Caco-2 (cell line): ENCODE results near the gene CHMP3. TPM values are rescaled to one million over a fixed set of nuclear protein-coding genes. Genes with fewer than 3 reads are reported as not detected.
"Not testable (repeated sequence)": the region's sequence is repeated elsewhere in the genome, so short reads cannot be mapped to it uniquely, and the experiment has no call there.

Source experiments
- BruUV-seq: library from RNA; stranded (reverse); fragments of 400-500 nt; replicated peaks from 2 replicates; lab custom pipeline; 2021; lab: Mats Ljungman, UMichigan
- CTCF ChIA-PET: fragments of 300-600 bp; sonication (Branson Sonifier 250); formaldehyde crosslinking; loops from one replicate; lab custom pipeline; 2022; ENCODE audit warnings: antibody characterized with exemption; lab: Charles Lee
- POLR2A ChIA-PET: fragments of 300-600 bp; sonication (Branson Sonifier 250); formaldehyde crosslinking; loops from one replicate; lab custom pipeline; 2022; ENCODE audit warnings: antibody characterized with exemption; lab: Charles Lee
- DNase-seq, 2 experiments: peaks; one replicate each; pipeline versions ENCODE4 v3.0.0 to v3.0.0-alpha.2; 2020 to 2022
- H3K27me3 ChIP-seq: replicated peaks from 2 replicates; pipeline ENCODE4 v1.6.0; 2011; ENCODE audit warnings: low read length; ENCODE audit not compliant: control insufficient read depth, insufficient read depth
- H3K36me3 ChIP-seq: 2 replicates; pipeline ENCODE4 v1.5.1; 2011; ENCODE audit warnings: low read length; ENCODE audit not compliant: control insufficient read depth, insufficient read depth
- H3K4me1 ChIP-seq: fragments of 250-450 bp; sonication (Bioruptor Pico); 2 replicates; pipeline ENCODE4 v1.5.1; 2020; ENCODE audit warnings: mild to moderate bottlenecking
- H3K4me3 ChIP-seq: 2 replicates; pipeline ENCODE4 v1.5.1; 2011; ENCODE audit warnings: low read depth, mild to moderate bottlenecking, control low read depth, low read length
- H3K9me3 ChIP-seq: fragments of 250-450 bp; sonication (Bioruptor Pico); 2 replicates; pipeline ENCODE4 v1.5.1; 2020; ENCODE audit warnings: mild to moderate bottlenecking, moderate library complexity
- H3K27ac Mint-ChIP-seq: one replicate; pipeline ENCODE4 v1.8.0; 2022; ENCODE audit warnings: mixed read lengths; ENCODE audit not compliant: unreplicated experiment
- H3K27me3 Mint-ChIP-seq: one replicate; pipeline ENCODE4 v1.8.0; 2022; ENCODE audit warnings: mixed read lengths; ENCODE audit not compliant: insufficient read depth, unreplicated experiment
- H3K36me3 Mint-ChIP-seq: one replicate; pipeline ENCODE4 v1.8.0; 2022; ENCODE audit warnings: mild to moderate bottlenecking, mixed read lengths; ENCODE audit not compliant: insufficient read depth, unreplicated experiment
- H3K4me1 Mint-ChIP-seq: one replicate; pipeline ENCODE4 v1.8.0; 2022; ENCODE audit warnings: low read depth, mixed read lengths; ENCODE audit not compliant: unreplicated experiment
- H3K4me3 Mint-ChIP-seq: one replicate; pipeline ENCODE4 v1.8.0; 2022; ENCODE audit warnings: mild to moderate bottlenecking, moderate library complexity, mixed read lengths; ENCODE audit not compliant: unreplicated experiment
- H3K9me3 Mint-ChIP-seq: one replicate; pipeline ENCODE4 v1.8.0; 2022; ENCODE audit warnings: mixed read lengths; ENCODE audit not compliant: unreplicated experiment
- CTCF ChIP-seq, 2 experiments: fragments of 200-600 bp in 1 of 2; IDR thresholded peaks; 1 replicate in 1 of 2; 2 replicates in 1 of 2; pipeline versions ENCODE4 v1.5.1 to v1.8.0; 2011 to 2022; ENCODE audit warnings: antibody characterized with exemption in 1 of 2, control low read depth in 1 of 2, inconsistent platforms in 1 of 2, low read depth in 1 of 2, low read length in 1 of 2, mild to moderate bottlenecking in 1 of 2, moderate library complexity in 1 of 2; ENCODE audit not compliant: insufficient read depth in 1 of 2, severe bottlenecking in 1 of 2, unreplicated experiment in 1 of 2
- intact Hi-C: fragments of 100-400 bp; cut with micrococcal nuclease; formaldehyde crosslinking; loops from one replicate; pipeline ENCODE4 v1.10.0; 2022; ENCODE audit not compliant: unreplicated experiment
- total RNA-seq: library from RNA; stranded (reverse); gene quantifications from 2 replicates; pipeline ENCODE4 v1.2.3, GENCODE V29; 2022

CHMP3 gene
- total RNA-seq, 1 experiment from 2014 or later: 93.5 TPM

GRCh38 chr2:86548165-86548912 lies 14.9 kb downstream of the CHMP3 start:
- BruUV-seq: not testable (repeated sequence)

GRCh38 chr2:86545296-86545924 lies 17.8 kb downstream of the CHMP3 start:
- H3K27me3 ChIP-seq, H3K4me3 Mint-ChIP-seq, H3K4me3 ChIP-seq, DNase-seq, BruUV-seq, H3K36me3 ChIP-seq, H3K27me3 Mint-ChIP-seq, intact Hi-C loops, H3K27ac Mint-ChIP-seq, POLR2A ChIA-PET: not testable (repeated sequence)
- Mint-ChIP-seq H3K4me1 (peaks cover 11% of the 10 kb centered on the region), H3K36me3 (peaks cover 48% of the 10 kb centered on the region), H3K9me3 (peaks cover 19% of the 10 kb centered on the region)
- Histone ChIP-seq H3K9me3 (peaks cover 30% of the 10 kb centered on the region), H3K4me1 (peaks cover 23% of the 10 kb centered on the region)
- CTCF ChIA-PET: interaction anchor here (0.6 kb wide), 1 partner anchor 18 kb away, joined by 4 read pairs; no protein-coding TSS in a partner anchor

More at GRCh38 chr2:86548165-86548912, 14.9 kb downstream of the CHMP3 start:
- H3K4me3 ChIP-seq, DNase-seq, CTCF ChIA-PET, POLR2A ChIA-PET, H3K27me3 ChIP-seq, H3K36me3 ChIP-seq, H3K27me3 Mint-ChIP-seq, H3K4me1 Mint-ChIP-seq, intact Hi-C loops, H3K4me1 ChIP-seq, H3K27ac Mint-ChIP-seq, H3K4me3 Mint-ChIP-seq: not testable (repeated sequence)
- peaks cover 63% of the 10 kb centered on the region for H3K36me3 Mint-ChIP-seq
- H3K9me3 Mint-ChIP-seq: peaks cover 19% of the 10 kb centered on the region
- H3K9me3 ChIP-seq: peaks cover 26% of the 10 kb centered on the region

- peaks cover 23% of the 10 kb centered on the region for H3K4me1 ChIP-seq
- H3K36me3 ChIP-seq, H3K4me3 Mint-ChIP-seq, intact Hi-C loops, DNase-seq, H3K27me3 ChIP-seq, H3K27ac Mint-ChIP-seq, H3K4me3 ChIP-seq, BruUV-seq, H3K27me3 Mint-ChIP-seq, CTCF ChIA-PET, POLR2A ChIA-PET: not testable (repeated sequence)
- Mint-ChIP-seq H3K9me3 (peaks cover 19% of the 10 kb centered on the region), H3K4me1 (peaks cover 11% of the 10 kb centered on the region), H3K36me3 (peaks cover 42% of the 10 kb centered on the region)
- H3K9me3 ChIP-seq: peaks cover 27% of the 10 kb centered on the region
These were observed 18.8 kb downstream of the CHMP3 start for GRCh38 chr2:86544278-86545099.

- Mint-ChIP-seq H3K9me3 (peaks cover 19% of the 10 kb centered on the region), H3K27ac (no peak overlapping the region), H3K27me3 (no peaks in the 10 kb centered on the region), H3K4me1 (peaks cover 11% of the 10 kb centered on the region), H3K4me3 (no peak overlapping the region), H3K36me3 (peaks cover 41% of the 10 kb centered on the region)
- DNase-seq: no peak
- no peak for TF ChIP-seq CTCF (IDR thresholded peaks at IDR 0.05; ENCODE audit: insufficient read depth in 1 of 2, low read depth in 1 of 2, low read length in 1 of 2, severe bottlenecking in 1 of 2, unreplicated experiment in 1 of 2)
- Histone ChIP-seq H3K36me3 (no peaks in the 10 kb centered on the region; the same call in 1 of the 2 replicates), H3K4me3 (no peak overlapping the region), H3K9me3 (peaks cover 27% of the 10 kb centered on the region), H3K27me3 (no peaks in the 10 kb centered on the region), H3K4me1 (peaks cover 23% of the 10 kb centered on the region)
- intact Hi-C loops: no loop called here
- ChIA-PET CTCF (no interaction called here), POLR2A (no interaction called here)
- BruUV-seq: no TSS peak
These were observed 19.4 kb downstream of the CHMP3 start for GRCh38 chr2:86543793-86544192.
